ENCODE results near the gene SEMA3E. TPM values are rescaled to one million over a fixed set of nuclear protein-coding genes. Genes with fewer than 3 reads are reported as not detected.

The SEMA3E gene
- total RNA-seq, 1 donor from 2014 or later = 0.44 TPM

GRCh38 chr7:83640731-83641537 lies 8.0 kb downstream of the SEMA3E start:
- ATAC-seq = no peak

GRCh38 chr7:83640240-83640639 lies 8.7 kb downstream of the SEMA3E start:
- no peak for ATAC-seq

GRCh38 chr7:83633516-83633915 lies 15.4 kb downstream of the SEMA3E start:
- ATAC-seq = no peak

GRCh38 chr7:83629117-83629880 lies 19.6 kb downstream of the SEMA3E start:
- no peak for ATAC-seq

- ATAC-seq = no peak
Observed at GRCh38 chr7:83617858-83618257, 31.1 kb downstream of the SEMA3E start.

- no peak for ATAC-seq
Observed at GRCh38 chr7:83614112-83614511, 34.8 kb downstream of the SEMA3E start.

GRCh38 chr7:83613232-83613631 lies 35.7 kb downstream of the SEMA3E start:
- ATAC-seq = no peak

GRCh38 chr7:83611776-83612175 lies 37.2 kb downstream of the SEMA3E start:
- ATAC-seq = no peak

GRCh38 chr7:83610649-83611304 lies 38.2 kb downstream of the SEMA3E start:
- no peak for ATAC-seq

- ATAC-seq = no peak
Observed at GRCh38 chr7:83608716-83609115, 40.2 kb downstream of the SEMA3E start.

GRCh38 chr7:83603649-83604048 lies 45.3 kb downstream of the SEMA3E start:
- ATAC-seq = no peak

- no peak for ATAC-seq
Observed at GRCh38 chr7:83599131-83599530, 49.8 kb downstream of the SEMA3E start.

GRCh38 chr7:83593921-83594475 lies 54.9 kb downstream of the SEMA3E start:
- no peak for ATAC-seq

- ATAC-seq = no peak
Observed at GRCh38 chr7:83588602-83589240, 60.2 kb downstream of the SEMA3E start.

- ATAC-seq = no peak
Observed at GRCh38 chr7:83586281-83586680, 62.7 kb downstream of the SEMA3E start.

- ATAC-seq = no peak
Observed at GRCh38 chr7:83581667-83582435, 67.1 kb downstream of the SEMA3E start.

- no peak for ATAC-seq
Observed at GRCh38 chr7:83579740-83580139, 69.2 kb downstream of the SEMA3E start.

- no peak for ATAC-seq
Observed at GRCh38 chr7:83575436-83575835, 73.5 kb downstream of the SEMA3E start.

GRCh38 chr7:83574616-83575015 lies 74.3 kb downstream of the SEMA3E start:
- ATAC-seq = no peak

- no peak for ATAC-seq
Observed at GRCh38 chr7:83562960-83563359, 86.0 kb downstream of the SEMA3E start.

- ATAC-seq = no peak
Observed at GRCh38 chr7:83562289-83562688, 86.7 kb downstream of the SEMA3E start.

GRCh38 chr7:83559887-83560286 lies 89.1 kb downstream of the SEMA3E start:
- ATAC-seq = no peak
